Fibroblast of peridontal ligament (primary cell): ENCODE data around the gene SLAMF7.

Experiments
- DNase-seq: peaks from one replicate; pipeline ENCODE4 v3.0.0-alpha.2; 2010; ENCODE audit errors: extremely low read depth

SLAMF7 gene

DNA sequence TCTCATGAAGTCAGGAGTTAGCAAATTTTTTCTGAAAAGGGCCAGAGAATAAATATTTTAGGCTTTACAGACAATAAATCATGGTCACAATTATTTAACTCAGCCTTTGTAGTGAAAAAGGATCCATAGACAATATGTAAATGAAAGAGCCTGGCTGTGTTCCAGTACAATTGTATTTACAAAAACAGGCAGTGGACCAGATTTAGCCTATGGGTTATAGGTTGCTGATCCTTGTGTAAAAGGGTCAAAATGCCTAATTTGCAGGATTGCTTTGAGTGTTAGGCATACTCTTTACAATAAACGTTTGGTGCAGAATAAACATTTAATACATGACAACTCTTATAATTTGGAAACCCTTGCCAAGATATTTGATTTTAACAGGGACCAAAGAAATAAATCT is 6.5 kb downstream of the SLAMF7 start:
- DNase-seq, result no peak

DNA sequence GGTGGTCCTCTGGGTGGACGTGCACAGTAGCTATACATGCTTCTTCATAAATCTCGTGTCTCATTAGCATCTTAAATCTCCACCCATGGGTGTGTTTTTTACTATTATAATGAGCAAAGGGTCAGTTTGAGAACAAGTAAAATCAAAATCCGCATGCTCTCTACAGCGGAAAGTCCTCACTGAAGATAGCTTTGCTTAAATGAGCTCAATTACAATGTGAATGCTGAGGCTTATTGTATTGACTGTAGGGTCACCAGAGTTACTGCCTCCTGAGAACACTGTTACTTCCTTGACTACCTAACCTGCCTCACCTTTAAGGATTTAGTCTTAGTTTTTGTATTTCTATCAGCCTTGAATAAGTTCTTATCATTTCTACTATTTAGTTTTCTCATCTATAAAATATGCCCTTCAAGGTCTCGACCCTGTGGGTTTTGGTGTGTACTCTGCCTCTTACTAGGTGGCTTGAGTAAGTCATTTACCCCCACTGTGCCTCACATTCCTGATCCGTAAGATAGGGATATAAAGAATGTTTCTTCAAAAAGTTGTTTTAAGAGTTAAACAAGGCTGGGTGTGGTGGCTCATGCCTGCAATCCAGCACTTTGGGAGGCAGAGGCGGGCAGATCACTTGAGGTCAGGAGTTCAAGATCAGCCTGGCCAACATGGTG is 7.9 kb downstream of the SLAMF7 start:
- DNase-seq, result no peak

GRCh38 chr1:160747717-160748116 is 8.7 kb downstream of the SLAMF7 start:
- DNase-seq, result no peak

- DNase-seq, result no peak
Observed at GRCh38 chr1:160748181-160748877, 9.3 kb downstream of the SLAMF7 start.

DNA sequence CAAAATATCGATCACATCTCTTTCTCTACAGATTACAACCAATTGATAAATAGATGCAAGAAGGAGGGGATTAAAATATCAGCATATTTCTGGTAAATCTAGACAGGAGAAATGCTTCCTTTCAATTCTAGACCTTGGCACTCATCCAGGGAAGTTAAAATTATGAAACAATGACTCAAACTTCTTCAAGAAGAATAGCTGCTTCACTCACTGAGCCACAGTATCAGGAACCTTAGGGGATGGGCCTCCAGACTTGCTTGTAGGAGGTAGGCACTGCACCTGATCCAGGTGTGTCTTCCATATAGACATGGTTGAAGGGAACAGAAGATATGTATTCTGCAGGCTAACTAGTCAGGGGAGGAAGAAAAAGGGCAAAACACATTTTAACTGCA is 9.8 kb downstream of the SLAMF7 start:
- no peak for DNase-seq

- no peak for DNase-seq
Observed at GRCh38 chr1:160750608-160751007, 11.6 kb downstream of the SLAMF7 start.

- DNase-seq, result no peak
Observed at GRCh38 chr1:160752406-160752805, 13.4 kb downstream of the SLAMF7 start.

GRCh38 chr1:160752924-160753323 is 13.9 kb downstream of the SLAMF7 start:
- DNase-seq, result no peak

DNA sequence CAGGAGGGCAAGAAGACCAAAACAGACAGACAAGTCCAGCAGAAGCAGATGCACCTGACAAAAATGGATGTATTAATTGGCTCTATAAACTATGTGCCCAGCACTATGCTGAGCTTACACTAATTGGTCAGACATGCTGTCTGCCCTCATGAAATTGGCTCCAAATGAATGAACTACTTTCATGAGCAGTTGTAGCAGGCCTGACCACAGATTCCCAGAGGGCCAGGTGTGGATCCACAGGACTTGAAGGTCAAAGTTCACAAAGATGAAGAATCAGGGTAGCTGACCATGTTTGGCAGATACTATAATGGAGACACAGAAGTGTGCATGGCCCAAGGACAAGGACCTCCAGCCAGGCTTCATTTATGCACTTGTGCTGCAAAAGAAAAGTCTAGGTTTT is 14.5 kb downstream of the SLAMF7 start:
- no peak for DNase-seq

DNA sequence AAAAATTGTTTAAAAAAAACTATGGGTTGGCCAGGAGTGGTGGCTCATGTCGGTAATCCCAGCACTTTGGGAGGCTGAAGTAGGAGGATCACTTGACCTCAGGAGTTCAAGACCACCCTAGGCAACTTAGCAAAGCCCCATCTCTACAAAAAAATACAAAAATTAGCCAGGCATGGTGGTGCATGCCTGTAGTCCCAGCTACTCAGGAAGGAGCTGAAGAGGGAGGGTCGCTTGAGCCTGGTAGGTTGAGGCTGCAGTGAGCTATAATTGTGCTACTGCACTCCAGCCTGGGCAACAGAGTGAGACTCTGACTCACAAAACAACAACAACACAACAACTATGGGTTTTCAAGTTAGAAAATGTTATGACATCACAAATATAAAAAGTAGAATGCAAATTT is 16.4 kb downstream of the SLAMF7 start:
- DNase-seq, result no peak

- DNase-seq, result no peak
Observed at GRCh38 chr1:160755911-160756848, 17.1 kb downstream of the SLAMF7 start.

- no peak for DNase-seq
Observed at GRCh38 chr1:160756849-160757201, 17.8 kb downstream of the SLAMF7 start.

DNA sequence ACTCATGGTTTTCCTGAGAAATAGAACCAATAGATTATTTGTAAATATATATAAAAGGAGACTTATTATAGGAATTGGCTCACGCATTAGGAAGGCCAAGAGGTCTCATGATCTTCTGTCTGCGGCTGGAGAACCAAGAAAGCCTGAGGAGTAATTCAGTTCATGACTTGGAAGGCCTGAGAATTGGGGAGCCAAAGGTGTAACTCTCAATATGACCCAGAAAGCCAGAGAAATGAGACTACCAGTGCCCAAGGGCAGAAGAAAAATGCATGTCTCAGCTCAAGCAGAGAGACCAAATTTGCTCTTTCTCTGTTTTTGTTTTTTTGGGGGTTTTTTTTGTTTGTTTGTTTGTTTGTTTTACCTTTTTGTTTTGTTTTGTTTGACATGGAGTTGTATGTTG is 19.5 kb downstream of the SLAMF7 start:
- DNase-seq, result no peak

DNA sequence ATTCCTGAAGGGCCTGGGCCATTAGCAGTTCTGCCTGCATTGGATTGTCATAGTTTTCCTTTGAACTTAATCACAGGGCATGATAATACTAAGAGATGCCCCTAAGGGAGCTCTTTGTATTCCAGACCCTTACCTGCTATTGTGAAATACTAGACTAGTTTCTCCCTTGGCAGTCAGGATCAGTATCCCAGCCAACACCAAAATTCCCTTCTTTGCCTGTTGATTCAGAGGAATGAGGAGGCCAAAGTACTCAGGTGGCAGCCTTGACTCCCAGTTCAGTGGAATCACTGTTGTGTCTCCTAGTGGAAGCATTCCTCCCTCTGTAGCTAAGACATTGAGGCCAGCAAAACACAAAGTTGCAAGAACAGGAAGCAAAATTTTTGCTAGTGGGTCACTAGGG is 20.7 kb downstream of the SLAMF7 start:
- no peak for DNase-seq

DNA sequence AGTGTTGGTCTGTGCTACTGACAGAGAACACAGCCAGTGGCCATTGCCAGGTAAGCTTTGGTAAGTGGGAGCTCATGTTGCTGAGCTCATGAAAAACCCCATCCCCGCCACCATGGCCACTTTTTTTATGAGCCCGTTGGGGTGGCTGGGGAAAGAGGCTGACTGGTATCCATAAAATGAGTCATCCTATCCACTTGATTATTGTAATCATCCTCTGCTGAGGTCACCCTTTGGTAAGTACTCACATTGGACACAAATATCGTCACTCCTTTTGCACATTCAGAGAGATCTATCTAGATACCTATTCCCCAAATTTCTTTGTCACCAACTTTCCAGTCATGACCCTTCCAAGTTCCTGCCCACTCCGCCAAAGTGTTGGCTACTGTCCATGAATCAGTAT is 22.0 kb downstream of the SLAMF7 start:
- DNase-seq, result no peak

DNA sequence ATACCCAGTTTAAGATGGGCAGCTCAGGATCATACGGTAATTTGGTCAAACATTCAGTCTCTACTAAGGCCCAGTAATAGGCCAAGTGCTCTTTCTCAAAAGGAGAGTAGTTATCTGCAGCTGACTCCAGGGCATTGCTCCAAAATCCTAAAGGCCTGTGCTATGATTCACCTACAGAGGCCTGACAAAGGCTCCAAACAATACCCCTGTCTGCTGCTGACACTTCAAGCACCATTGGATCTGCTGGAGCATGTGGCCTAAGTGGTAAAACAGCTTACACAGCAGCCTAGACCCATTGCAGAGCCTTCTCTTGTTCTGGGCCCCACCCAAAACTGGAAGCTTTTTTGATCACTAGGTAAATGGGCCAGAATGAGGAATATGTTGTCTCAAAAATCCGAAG is 22.8 kb downstream of the SLAMF7 start:
- no peak for DNase-seq

DNA sequence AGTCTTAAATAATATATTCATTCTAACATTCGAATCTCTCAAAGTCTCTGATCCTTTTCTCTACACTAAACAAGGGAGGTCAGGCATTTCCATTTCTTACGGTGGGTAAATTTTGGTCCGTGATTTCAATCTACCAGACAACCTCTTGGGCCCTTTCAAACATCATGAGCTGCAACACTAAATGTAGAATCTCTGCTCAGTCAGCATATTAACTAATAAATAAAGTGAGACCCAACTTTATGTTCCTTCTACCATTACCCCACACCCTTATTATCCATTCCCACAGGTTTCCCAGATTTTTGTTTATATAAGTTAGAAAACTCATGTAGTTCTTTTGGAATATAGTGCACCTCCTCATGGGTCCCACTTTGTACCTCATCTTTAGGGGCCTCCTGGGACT is 24.9 kb downstream of the SLAMF7 start:
- DNase-seq, result no peak

GRCh38 chr1:160767395-160768294 is 28.6 kb downstream of the SLAMF7 start:
- no peak for DNase-seq

- DNase-seq, result no peak
Observed at GRCh38 chr1:160768295-160768657, 29.2 kb downstream of the SLAMF7 start.

DNA sequence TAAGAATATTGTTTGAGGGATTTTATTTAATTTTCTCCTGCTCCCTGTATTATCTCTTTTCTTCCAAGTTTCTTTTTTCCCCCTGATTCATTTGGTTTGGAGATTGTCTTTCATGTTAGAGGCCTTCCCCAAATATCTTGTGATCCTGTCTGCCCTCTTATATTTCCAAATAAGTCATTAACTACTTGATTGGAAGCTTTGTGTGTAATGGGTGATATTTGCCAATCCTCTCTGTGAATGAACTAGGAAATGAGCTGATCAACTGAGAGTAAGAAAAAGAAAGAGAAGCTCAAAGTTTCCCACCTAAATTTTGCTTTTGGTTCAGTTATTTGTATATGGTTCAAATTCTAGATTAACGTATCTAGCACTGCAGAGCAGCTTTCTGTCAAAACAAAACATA is 33.3 kb downstream of the SLAMF7 start:
- no peak for DNase-seq

GRCh38 chr1:160773093-160773492 is 34.0 kb downstream of the SLAMF7 start:
- no peak for DNase-seq
